ENCODE results near the gene KBTBD3. TPM values are rescaled to one million over a fixed set of nuclear protein-coding genes. Genes with fewer than 3 reads are reported as not detected.

KBTBD3 gene
- total and polyA plus RNA-seq, 2 of the 4 experiments (the other 2 are of a cell fraction): 1.6 to 1.7 TPM

- Histone ChIP-seq H3K79me1 (ENCODE audit: low read depth in 1 of 2, low read length in 2 of 2) (no peaks in the 10 kb centered on the region), H2BK20ac (ENCODE audit: low read depth, low read length) (no peak overlapping the region), H4K91ac (ENCODE audit: insufficient read depth, low read depth, low read length) (no peak overlapping the region), H3K4ac (ENCODE audit: low read depth, low read length) (no peak overlapping the region), H3K27ac (ENCODE audit: insufficient read depth, low read length) (no peak overlapping the region), H3K27me3 (ENCODE audit: control insufficient read depth, insufficient read depth, low read length) (no peaks in the 10 kb centered on the region), H4K5ac (ENCODE audit: low read depth, low read length) (no peak overlapping the region), H3K9ac (ENCODE audit: low read depth, low read length) (no peak overlapping the region), H4K20me1 (ENCODE audit: insufficient read depth, low read length) (no peaks in the 10 kb centered on the region), H3K4me2 (ENCODE audit: low read depth, low read length) (no peak overlapping the region), H3K4me3 (ENCODE audit: insufficient read depth, low read depth, low read length) (no peak overlapping the region), H3K18ac (ENCODE audit: low read depth, low read length) (no peak overlapping the region), H3K23ac (ENCODE audit: low read depth, low read length) (no peak overlapping the region), H2BK5ac (ENCODE audit: low read depth, low read length, poor library complexity, severe bottlenecking) (no peak overlapping the region), H2BK15ac (ENCODE audit: low read depth, low read length) (no peak overlapping the region), H3K9me1 (ENCODE audit: insufficient read depth, low read length) (no peaks in the 10 kb centered on the region), H3K56ac (ENCODE audit: extremely low read depth, insufficient read depth, low read length) (no peak overlapping the region), H3K4me1 (ENCODE audit: control insufficient read depth, insufficient read depth, low read length) (no peaks in the 10 kb centered on the region), H3K9me3 (ENCODE audit: control insufficient read depth, insufficient read depth, low read length) (no peaks in the 10 kb centered on the region), H2BK120ac (ENCODE audit: low read depth, low read length) (no peak overlapping the region), H2AFZ (replicated peaks; ENCODE audit: low read length, poor library complexity) (no peak overlapping the region), H2AK5ac (ENCODE audit: low read depth, low read length) (no peak overlapping the region), H4K8ac (ENCODE audit: low read depth in 2 of 2, low read length in 2 of 2) (no peak overlapping the region), H3K36me3 (ENCODE audit: control insufficient read depth, insufficient read depth, low read length) (no peaks in the 10 kb centered on the region), H2AK9ac (replicated peaks; ENCODE audit: low read depth, low read length, poor library complexity) (no peak overlapping the region), H3K14ac (replicated peaks; ENCODE audit: low read depth, low read length) (no peak overlapping the region)
- intact Hi-C loops (cut with micrococcal nuclease) (loop anchor here (10.0 kb wide), 2 partner anchors 136 to 394 kb away; no protein-coding TSS in a partner anchor), dilution Hi-C loops (cut with HindIII; ENCODE audit: low sequenced_read_pairs, unreplicated experiment) (no loop called here), in situ Hi-C loops (cut with MboI; ENCODE audit: low sequenced_read_pairs) (no loop called here)
- no CpG with 5 or more reads among the region's 3 CpGs for WGBS, 2 experiments (ENCODE audit: extremely low coverage in 2 of 2, insufficient read length in 1 of 2)
- DNase-seq (no peak), ATAC-seq (ENCODE audit: low read depth) (no peak)
- TF ChIP-seq CEBPB (IDR thresholded peaks at IDR 0.05; ENCODE audit: low read depth, low read length): peak; percentile 84
- TF ChIP-seq SMC3 (IDR thresholded peaks at IDR 0.05; ENCODE audit: low read depth, low read length): no peak
- no peak for TF ChIP-seq RCOR1 (IDR thresholded peaks at IDR 0.05; ENCODE audit: insufficient replicate concordance, low read length)
- TF ChIP-seq RFX5 (IDR thresholded peaks at IDR 0.05; ENCODE audit: low read depth, low read length): no peak
- BruUV-seq (replicated peaks): no TSS peak
- ChIA-PET CTCF (interaction anchor here (1.3 kb wide), 1 partner anchor 17 kb away, joined by 3 read pairs; no protein-coding TSS in a partner anchor), POLR2A (ENCODE audit: unreplicated experiment) (no interaction called here)
Measured at GRCh38 chr11:106070606-106071005, 6.5 kb downstream of the KBTBD3 start.

Measured in IMR-90 (cell line).